A549 (cell line): ENCODE measurements around the gene SGIP1. TPM values are rescaled to one million over a fixed set of nuclear protein-coding genes. Genes with fewer than 3 reads are reported as not detected.

Source experiments
- ATAC-seq, 2 experiments: fragments of 200-7000 bp in 1 of 2; fragments of >200 bp in 1 of 2; cut with Nextera tagmentation in 1 of 2; cut with Tn5 transposase in 1 of 2; 3 replicates each; pipeline versions ENCODE4 v1.8.0 to v1.9.1; 2018 to 2020; ENCODE audit warnings: mild to moderate bottlenecking in 1 of 2, moderate library complexity in 1 of 2
- CTCF ChIA-PET: fragments of 300-600 bp; sonication (Branson Sonifier 250); formaldehyde crosslinking; extraction: SDS; loops from one replicate; lab custom pipeline; 2021; ENCODE audit warnings: antibody characterized with exemption, inconsistent platforms; lab: Yijun Ruan, JAX
- POLR2A ChIA-PET: fragments of 350-600 bp; formaldehyde crosslinking; extraction: SDS; loops from one replicate; lab custom pipeline; 2021; ENCODE audit warnings: antibody characterized with exemption, inconsistent platforms; lab: Yijun Ruan, JAX
- DNase-seq, 2 experiments: peaks; one replicate each; pipeline versions ENCODE4 v3.0.0 to v3.0.0-alpha.2; 2011 to 2016; ENCODE audit warnings: low read depth in 1 of 2, low spot score in 1 of 2
- FAIRE-seq: peaks from 2 replicates; lab custom pipeline; 2011; peaks lifted over from hg19 to GRCh38; lab: Jason Lieb, UNC
- H3K27ac ChIP-seq, 2 experiments: fragments of >200 bp; sonication (Bioruptor Twin); formaldehyde crosslinking; 3 replicates each; pipeline ENCODE4 v1.5.1; 2016 to 2017
- H3K4me1 ChIP-seq: fragments of >200 bp; sonication (Bioruptor Twin); formaldehyde crosslinking; 3 replicates; pipeline ENCODE4 v1.6.1; 2016
- H3K4me2 ChIP-seq: fragments of >200 bp; sonication (Bioruptor Twin); formaldehyde crosslinking; 3 replicates; pipeline ENCODE4 v1.6.1; 2016
- H3K4me3 ChIP-seq: fragments of >200 bp; sonication (Bioruptor Twin); formaldehyde crosslinking; 3 replicates; pipeline ENCODE4 v1.5.1; 2016
- H3K9me3 ChIP-seq: fragments of >200 bp; sonication (Bioruptor Twin); formaldehyde crosslinking; 3 replicates; pipeline ENCODE4 v1.6.1; 2016
- BHLHE40 ChIP-seq: IDR thresholded peaks from 2 replicates; pipeline ENCODE4 v1.6.1; 2012; ENCODE audit warnings: low read depth, low read length, inconsistent platforms
- CBX2 ChIP-seq: fragments of 200-600 bp; sonication (generic); IDR thresholded peaks from 2 replicates; pipeline ENCODE4 v1.6.1; 2016; ENCODE audit warnings: low read depth, mild to moderate bottlenecking, borderline replicate concordance
- CBX8 ChIP-seq: fragments of 200-600 bp; sonication (generic); IDR thresholded peaks from 2 replicates; pipeline ENCODE4 v1.6.1; 2016
- CEBPB ChIP-seq, 2 experiments: fragments of >200 bp in 1 of 2; sonication (Bioruptor Twin) in 1 of 2; formaldehyde crosslinking in 1 of 2; IDR thresholded peaks; 2 replicates each; pipeline ENCODE4 v1.6.1; 2012 to 2016
- EHMT2 ChIP-seq: fragments of 200-600 bp; sonication (generic); IDR thresholded peaks from 2 replicates; pipeline ENCODE4 v1.6.1; 2016; ENCODE audit warnings: antibody characterized with exemption, low read depth, mild to moderate bottlenecking, moderate library complexity
- EP300 ChIP-seq, 2 experiments: fragments of >200 bp; sonication (Bioruptor Twin); formaldehyde crosslinking; IDR thresholded peaks; 2 replicates in 1 of 2; 3 replicates in 1 of 2; pipeline ENCODE4 v1.6.1; 2016 to 2017
- GATA3 ChIP-seq: IDR thresholded peaks from 2 replicates; pipeline ENCODE4 v1.6.1; 2012; ENCODE audit warnings: borderline replicate concordance
- HDAC2 ChIP-seq: fragments of 200-600 bp; sonication (generic); IDR thresholded peaks from 2 replicates; pipeline ENCODE4 v1.6.1; 2016
- HEYL ChIP-seq: fragments of 250-450 bp; sonication (Bioruptor Pico); IDR thresholded peaks from 2 replicates; pipeline ENCODE4 v1.8.0; 2021; ENCODE audit warnings: mild to moderate bottlenecking, moderate library complexity
- HOXA7 ChIP-seq: fragments of 250-450 bp; sonication (Bioruptor Pico); IDR thresholded peaks from 2 replicates; pipeline ENCODE4 v1.5.0; 2020; ENCODE audit warnings: mild to moderate bottlenecking, moderate library complexity
- KDM5A ChIP-seq: fragments of 200-600 bp; sonication (generic); IDR thresholded peaks from 2 replicates; pipeline ENCODE4 v1.6.1; 2016; ENCODE audit warnings: antibody characterized with exemption, mild to moderate bottlenecking
- MYC ChIP-seq: IDR thresholded peaks from 2 replicates; pipeline ENCODE4 v1.6.1; 2012; ENCODE audit warnings: mild to moderate bottlenecking, inconsistent platforms, low read length, improper control_type of control experiment, borderline replicate concordance
- NPAS2 ChIP-seq: fragments of 250-450 bp; sonication (Bioruptor Pico); IDR thresholded peaks from 2 replicates; pipeline ENCODE4 v1.8.0; 2022; ENCODE audit warnings: mild to moderate bottlenecking, moderate library complexity, borderline replicate concordance
- POLR2A ChIP-seq: IDR thresholded peaks from 2 replicates; pipeline ENCODE4 v1.6.1; 2012; ENCODE audit warnings: mild to moderate bottlenecking, low read length
- POLR2AphosphoS2 ChIP-seq: conservative IDR thresholded peaks from 2 replicates; pipeline ENCODE4 v1.6.1; 2012; ENCODE audit warnings: low read length, improper control_type of control experiment, inconsistent platforms
- RAD21 ChIP-seq, 2 experiments: fragments of >200 bp in 1 of 2; sonication (Bioruptor Twin) in 1 of 2; formaldehyde crosslinking in 1 of 2; IDR thresholded peaks in 1 of 2; conservative IDR thresholded peaks in 1 of 2; 2 replicates in 1 of 2; 3 replicates in 1 of 2; pipeline ENCODE4 v1.6.1; 2012 to 2018; ENCODE audit warnings: inconsistent platforms in 1 of 2
- RARB ChIP-seq: fragments of 250-450 bp; sonication (Bioruptor Pico); IDR thresholded peaks from 2 replicates; pipeline ENCODE4 v1.8.0; 2021; ENCODE audit warnings: mild to moderate bottlenecking, moderate library complexity
- RCOR1 ChIP-seq: fragments of 150-350 bp; IDR thresholded peaks from 2 replicates; pipeline ENCODE4 v1.6.1; 2014; ENCODE audit warnings: antibody characterized with exemption, low read length, low read depth
- ZFP36 ChIP-seq: fragments of 450-650 bp; IDR thresholded peaks from 2 replicates; pipeline ENCODE4 v1.6.1; 2014; ENCODE audit warnings: borderline replicate concordance; ENCODE audit not compliant: partially characterized antibody
- ZNF302 ChIP-seq: fragments of 250-450 bp; sonication (Bioruptor Pico); IDR thresholded peaks from 2 replicates; pipeline ENCODE4 v1.9.0; 2021; ENCODE audit warnings: inconsistent platforms, mild to moderate bottlenecking, moderate library complexity
- ZSCAN20 ChIP-seq: fragments of 250-450 bp; sonication (Bioruptor Pico); IDR thresholded peaks from 2 replicates; pipeline ENCODE4 v1.8.0; 2022; ENCODE audit warnings: mild to moderate bottlenecking, moderate library complexity
- WGBS: methylation state at CpG from one replicate; pipeline ENCODE4 v1.1.6; 2017; ENCODE audit errors: missing lambda C conversion rate; 5-methylcytosine and 5-hydroxymethylcytosine counted together
- polyA plus RNA-seq, 4 experiments: library from polyadenylated mRNA; depleted of rRNA in 3 of 4; stranded (reverse); fragments of >200 nt; fragmentation: RNase III in 1 of 4; extraction: RNeasy Plus Mini Kit Qiagen cat#74134 plus additional on column Dnase treatment in 1 of 4; gene quantifications; 2 replicates in 3 of 4; 3 replicates in 1 of 4; pipeline ENCODE4 v1.2.3, GENCODE V29; 2011 to 2017
- TF ChIP-seq, protein P1 (sequence below): IDR thresholded peaks from 2 replicates; pipeline ENCODE4 v1.6.1; 2012
- TF ChIP-seq, protein P2 (sequence below): fragments of 450-650 bp; IDR thresholded peaks from 2 replicates; pipeline ENCODE4 v1.6.1; 2014; ENCODE audit warnings: antibody characterized with exemption
- TF ChIP-seq, protein P3 (sequence below): fragments of 200-600 bp; sonication (generic); IDR thresholded peaks from 2 replicates; pipeline ENCODE4 v1.6.1; 2016; ENCODE audit warnings: antibody characterized with exemption, mild to moderate bottlenecking, moderate library complexity
- TF ChIP-seq, protein P4 (sequence below): fragments of >200 bp; sonication (Bioruptor Twin); formaldehyde crosslinking; IDR thresholded peaks from 2 replicates; pipeline ENCODE4 v1.6.1; 2016
- TF ChIP-seq, protein P5 (sequence below): fragments of >200 bp; sonication (Bioruptor Twin); formaldehyde crosslinking; IDR thresholded peaks from 3 replicates; pipeline ENCODE4 v1.6.1; 2016
- TF ChIP-seq, protein P6 (sequence below): fragments of 150-350 bp; IDR thresholded peaks from 2 replicates; pipeline ENCODE4 v1.6.1; 2014; ENCODE audit warnings: low read depth, mild to moderate bottlenecking, low read length

SGIP1 gene
- polyA plus RNA-seq, 2 of the 4 experiments (the other 2 are of a cell fraction), result not detected

DNA sequence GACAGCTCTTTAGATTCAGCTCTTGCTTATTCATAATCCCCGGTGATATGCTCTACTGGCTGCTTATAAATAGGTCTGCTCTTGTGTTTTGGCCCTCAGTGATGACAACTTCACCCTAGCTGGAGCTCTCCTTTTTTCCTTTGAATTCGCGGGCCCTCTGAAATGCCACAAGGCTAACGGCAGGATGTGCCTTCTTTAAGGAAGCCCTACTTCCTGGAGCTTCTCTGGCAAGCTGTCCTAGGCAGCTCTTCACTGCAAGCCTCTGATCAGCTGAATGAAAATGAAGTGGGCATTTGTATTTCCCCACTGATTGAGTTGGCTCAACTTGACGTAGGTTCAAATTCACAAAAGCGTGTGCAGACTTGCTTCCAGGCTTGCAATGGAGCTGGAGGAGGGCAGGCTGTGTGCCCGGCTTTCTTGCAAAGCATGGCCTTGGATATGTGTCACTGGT lies 22.2 kb downstream of the SGIP1 start:
- H3K4me1 ChIP-seq, result no peaks in the 10 kb centered on the region
- no peak overlapping the region for H3K27ac ChIP-seq
- WGBS, result 99% methylated on average over 6 of the region's 7 CpGs
- FAIRE-seq (no peak), ATAC-seq (no peak), DNase-seq (no peak)
- H3K9me3 ChIP-seq, result no peaks in the 10 kb centered on the region
- H3K4me3 ChIP-seq, result no peak overlapping the region
- H3K4me2 ChIP-seq, result no peak overlapping the region
- ChIA-PET POLR2A (no interaction called here), CTCF (interaction anchor here (1.0 to 1.2 kb wide), 2 partner anchors 9 to 52 kb away, joined by 3 to 5 read pairs; no protein-coding TSS in a partner anchor)
- TF ChIP-seq POLR2AphosphoS2, result no peak
- TF ChIP-seq, protein P1, sequence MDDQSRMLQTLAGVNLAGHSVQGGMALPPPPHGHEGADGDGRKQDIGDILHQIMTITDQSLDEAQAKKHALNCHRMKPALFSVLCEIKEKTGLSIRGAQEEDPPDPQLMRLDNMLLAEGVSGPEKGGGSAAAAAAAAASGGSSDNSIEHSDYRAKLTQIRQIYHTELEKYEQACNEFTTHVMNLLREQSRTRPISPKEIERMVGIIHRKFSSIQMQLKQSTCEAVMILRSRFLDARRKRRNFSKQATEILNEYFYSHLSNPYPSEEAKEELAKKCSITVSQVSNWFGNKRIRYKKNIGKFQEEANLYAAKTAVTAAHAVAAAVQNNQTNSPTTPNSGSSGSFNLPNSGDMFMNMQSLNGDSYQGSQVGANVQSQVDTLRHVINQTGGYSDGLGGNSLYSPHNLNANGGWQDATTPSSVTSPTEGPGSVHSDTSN, result no peak
- TF ChIP-seq KDM5A, result no peak
- no peak for TF ChIP-seq EP300 (IDR thresholded peaks at IDR 0.05)
- TF ChIP-seq RAD21 (conservative IDR thresholded peaks at IDR 0.05 in 1 of 2, IDR thresholded peaks at IDR 0.05 in 1 of 2), result no peak
- no peak for TF ChIP-seq RCOR1
- TF ChIP-seq, protein P2, sequence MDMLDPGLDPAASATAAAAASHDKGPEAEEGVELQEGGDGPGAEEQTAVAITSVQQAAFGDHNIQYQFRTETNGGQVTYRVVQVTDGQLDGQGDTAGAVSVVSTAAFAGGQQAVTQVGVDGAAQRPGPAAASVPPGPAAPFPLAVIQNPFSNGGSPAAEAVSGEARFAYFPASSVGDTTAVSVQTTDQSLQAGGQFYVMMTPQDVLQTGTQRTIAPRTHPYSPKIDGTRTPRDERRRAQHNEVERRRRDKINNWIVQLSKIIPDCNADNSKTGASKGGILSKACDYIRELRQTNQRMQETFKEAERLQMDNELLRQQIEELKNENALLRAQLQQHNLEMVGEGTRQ, result no peak
- TF ChIP-seq, protein P3, sequence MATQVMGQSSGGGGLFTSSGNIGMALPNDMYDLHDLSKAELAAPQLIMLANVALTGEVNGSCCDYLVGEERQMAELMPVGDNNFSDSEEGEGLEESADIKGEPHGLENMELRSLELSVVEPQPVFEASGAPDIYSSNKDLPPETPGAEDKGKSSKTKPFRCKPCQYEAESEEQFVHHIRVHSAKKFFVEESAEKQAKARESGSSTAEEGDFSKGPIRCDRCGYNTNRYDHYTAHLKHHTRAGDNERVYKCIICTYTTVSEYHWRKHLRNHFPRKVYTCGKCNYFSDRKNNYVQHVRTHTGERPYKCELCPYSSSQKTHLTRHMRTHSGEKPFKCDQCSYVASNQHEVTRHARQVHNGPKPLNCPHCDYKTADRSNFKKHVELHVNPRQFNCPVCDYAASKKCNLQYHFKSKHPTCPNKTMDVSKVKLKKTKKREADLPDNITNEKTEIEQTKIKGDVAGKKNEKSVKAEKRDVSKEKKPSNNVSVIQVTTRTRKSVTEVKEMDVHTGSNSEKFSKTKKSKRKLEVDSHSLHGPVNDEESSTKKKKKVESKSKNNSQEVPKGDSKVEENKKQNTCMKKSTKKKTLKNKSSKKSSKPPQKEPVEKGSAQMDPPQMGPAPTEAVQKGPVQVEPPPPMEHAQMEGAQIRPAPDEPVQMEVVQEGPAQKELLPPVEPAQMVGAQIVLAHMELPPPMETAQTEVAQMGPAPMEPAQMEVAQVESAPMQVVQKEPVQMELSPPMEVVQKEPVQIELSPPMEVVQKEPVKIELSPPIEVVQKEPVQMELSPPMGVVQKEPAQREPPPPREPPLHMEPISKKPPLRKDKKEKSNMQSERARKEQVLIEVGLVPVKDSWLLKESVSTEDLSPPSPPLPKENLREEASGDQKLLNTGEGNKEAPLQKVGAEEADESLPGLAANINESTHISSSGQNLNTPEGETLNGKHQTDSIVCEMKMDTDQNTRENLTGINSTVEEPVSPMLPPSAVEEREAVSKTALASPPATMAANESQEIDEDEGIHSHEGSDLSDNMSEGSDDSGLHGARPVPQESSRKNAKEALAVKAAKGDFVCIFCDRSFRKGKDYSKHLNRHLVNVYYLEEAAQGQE, result no peak
- TF ChIP-seq, protein P4, sequence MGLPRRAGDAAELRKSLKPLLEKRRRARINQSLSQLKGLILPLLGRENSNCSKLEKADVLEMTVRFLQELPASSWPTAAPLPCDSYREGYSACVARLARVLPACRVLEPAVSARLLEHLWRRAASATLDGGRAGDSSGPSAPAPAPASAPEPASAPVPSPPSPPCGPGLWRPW, result no peak
- TF ChIP-seq, protein P5, sequence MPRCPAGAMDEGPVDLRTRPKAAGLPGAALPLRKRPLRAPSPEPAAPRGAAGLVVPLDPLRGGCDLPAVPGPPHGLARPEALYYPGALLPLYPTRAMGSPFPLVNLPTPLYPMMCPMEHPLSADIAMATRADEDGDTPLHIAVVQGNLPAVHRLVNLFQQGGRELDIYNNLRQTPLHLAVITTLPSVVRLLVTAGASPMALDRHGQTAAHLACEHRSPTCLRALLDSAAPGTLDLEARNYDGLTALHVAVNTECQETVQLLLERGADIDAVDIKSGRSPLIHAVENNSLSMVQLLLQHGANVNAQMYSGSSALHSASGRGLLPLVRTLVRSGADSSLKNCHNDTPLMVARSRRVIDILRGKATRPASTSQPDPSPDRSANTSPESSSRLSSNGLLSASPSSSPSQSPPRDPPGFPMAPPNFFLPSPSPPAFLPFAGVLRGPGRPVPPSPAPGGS, result no peak
- no peak for TF ChIP-seq ZFP36
- TF ChIP-seq CBX2, result no peak
- no peak for TF ChIP-seq RARB (CRISPR knock-in tag)
- TF ChIP-seq MYC, result no peak
- TF ChIP-seq ZSCAN20 (CRISPR knock-in tag), result no peak
- TF ChIP-seq HEYL (CRISPR knock-in tag), result no peak
- TF ChIP-seq BHLHE40, result no peak

DNA sequence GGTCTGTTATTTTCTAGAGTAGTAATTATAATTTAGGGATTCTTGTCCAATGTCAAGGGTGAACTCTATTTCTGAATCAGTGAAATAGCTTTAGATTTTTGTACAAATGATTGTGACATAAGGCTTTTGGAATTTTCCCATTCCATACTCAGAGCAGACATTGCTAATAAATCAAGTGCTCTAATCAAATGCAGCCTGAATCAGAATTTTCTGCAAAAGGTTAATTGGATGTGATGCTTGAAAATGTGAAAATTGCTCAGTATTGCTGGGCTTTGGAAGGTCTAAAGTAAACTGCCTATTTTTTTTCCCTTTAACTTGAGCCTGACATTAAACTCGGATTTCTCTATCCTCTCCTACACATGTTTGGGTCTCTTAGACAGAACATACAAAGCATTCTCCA lies 23.2 kb downstream of the SGIP1 start:
- CTCF ChIA-PET, result interaction anchor here (1.0 to 1.2 kb wide), 2 partner anchors 10 to 53 kb away, joined by 3 to 5 read pairs; no protein-coding TSS in a partner anchor
- no peak overlapping the region for H3K27ac ChIP-seq
- WGBS, result 36% methylated on average over 1 of the region's 1 CpG
- ATAC-seq, result no peak
- no peak overlapping the region for H3K4me2 ChIP-seq
- no peaks in the 10 kb centered on the region for H3K4me1 ChIP-seq
- H3K9me3 ChIP-seq, result no peaks in the 10 kb centered on the region
- H3K4me3 ChIP-seq, result no peak overlapping the region
- DNase-seq, result no peak
- POLR2A ChIA-PET, result no interaction called here
- no peak for FAIRE-seq
- no peak for TF ChIP-seq EHMT2
- TF ChIP-seq CBX8, result no peak
- TF ChIP-seq, protein P3, result no peak
- TF ChIP-seq HOXA7, result no peak
- TF ChIP-seq ZNF302, result no peak
- TF ChIP-seq GATA3, result no peak
- TF ChIP-seq CEBPB (IDR thresholded peaks at IDR 0.05), result no peak
- no peak for TF ChIP-seq RARB (CRISPR knock-in tag)
- no peak for TF ChIP-seq NPAS2
- no peak for TF ChIP-seq POLR2A
- TF ChIP-seq, protein P6, sequence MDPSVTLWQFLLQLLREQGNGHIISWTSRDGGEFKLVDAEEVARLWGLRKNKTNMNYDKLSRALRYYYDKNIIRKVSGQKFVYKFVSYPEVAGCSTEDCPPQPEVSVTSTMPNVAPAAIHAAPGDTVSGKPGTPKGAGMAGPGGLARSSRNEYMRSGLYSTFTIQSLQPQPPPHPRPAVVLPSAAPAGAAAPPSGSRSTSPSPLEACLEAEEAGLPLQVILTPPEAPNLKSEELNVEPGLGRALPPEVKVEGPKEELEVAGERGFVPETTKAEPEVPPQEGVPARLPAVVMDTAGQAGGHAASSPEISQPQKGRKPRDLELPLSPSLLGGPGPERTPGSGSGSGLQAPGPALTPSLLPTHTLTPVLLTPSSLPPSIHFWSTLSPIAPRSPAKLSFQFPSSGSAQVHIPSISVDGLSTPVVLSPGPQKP, result no peak
- TF ChIP-seq HDAC2, result no peak
